Right lobe of liver (tissue), 4 donors: ENCODE data around the gene MYOM1.

Source experiments
- POLR2A ChIP-seq: fragments of 450-650 bp; IDR thresholded peaks from one replicate; pipeline ENCODE4 v1.6.1; 2017; ENCODE audit warnings: antibody characterized with exemption, mild to moderate bottlenecking
- TF ChIP-seq, protein P1 (sequence below), 4 donors: fragments of 200-600 bp in 3 of 4; fragments of 450-650 bp in 1 of 4; IDR thresholded peaks; one replicate each; pipeline versions ENCODE4 v1.5.1 to v1.8.0; 2016 to 2022; ENCODE audit warnings: antibody characterized with exemption in 4 of 4, mild to moderate bottlenecking in 2 of 4
- donor health status: DM: no; HTN: no; CAD: no.
- donor health status: DM: no; HTN: no; CAD: no.
- donor health status: DM: no; HTN: yes; CAD: no.

DNA sequence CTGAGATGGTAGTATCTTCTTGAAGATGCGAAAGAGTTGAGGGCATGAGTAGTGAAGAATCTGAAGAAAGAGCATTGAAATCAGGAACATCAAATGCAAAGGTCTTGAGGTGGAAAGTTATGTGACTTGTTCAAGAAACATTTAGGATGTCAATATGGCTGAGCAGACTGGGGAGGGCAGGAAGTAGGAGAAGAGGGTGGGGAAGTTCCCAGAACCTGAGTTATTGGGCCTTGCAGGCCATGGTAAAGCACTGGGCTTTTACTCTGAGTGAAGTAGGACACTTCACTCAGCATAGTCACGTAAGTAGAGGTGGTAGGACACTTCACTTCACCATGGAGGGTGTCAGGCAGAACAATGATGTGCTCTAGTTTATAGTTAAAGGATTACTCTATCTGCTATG lies 16.1 kb upstream of the MYOM1 start:
- TF ChIP-seq, protein P1, sequence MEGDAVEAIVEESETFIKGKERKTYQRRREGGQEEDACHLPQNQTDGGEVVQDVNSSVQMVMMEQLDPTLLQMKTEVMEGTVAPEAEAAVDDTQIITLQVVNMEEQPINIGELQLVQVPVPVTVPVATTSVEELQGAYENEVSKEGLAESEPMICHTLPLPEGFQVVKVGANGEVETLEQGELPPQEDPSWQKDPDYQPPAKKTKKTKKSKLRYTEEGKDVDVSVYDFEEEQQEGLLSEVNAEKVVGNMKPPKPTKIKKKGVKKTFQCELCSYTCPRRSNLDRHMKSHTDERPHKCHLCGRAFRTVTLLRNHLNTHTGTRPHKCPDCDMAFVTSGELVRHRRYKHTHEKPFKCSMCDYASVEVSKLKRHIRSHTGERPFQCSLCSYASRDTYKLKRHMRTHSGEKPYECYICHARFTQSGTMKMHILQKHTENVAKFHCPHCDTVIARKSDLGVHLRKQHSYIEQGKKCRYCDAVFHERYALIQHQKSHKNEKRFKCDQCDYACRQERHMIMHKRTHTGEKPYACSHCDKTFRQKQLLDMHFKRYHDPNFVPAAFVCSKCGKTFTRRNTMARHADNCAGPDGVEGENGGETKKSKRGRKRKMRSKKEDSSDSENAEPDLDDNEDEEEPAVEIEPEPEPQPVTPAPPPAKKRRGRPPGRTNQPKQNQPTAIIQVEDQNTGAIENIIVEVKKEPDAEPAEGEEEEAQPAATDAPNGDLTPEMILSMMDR (IDR thresholded peaks at IDR 0.05), result no peak
- TF ChIP-seq POLR2A, result no peak
